HepG2 (cell line): ENCODE results near the gene ASL. TPM values are rescaled to one million over a fixed set of nuclear protein-coding genes. Genes with fewer than 3 reads are reported as not detected.

ENCODE experiments used
- KLF12 ChIP-seq: sonication (generic); formaldehyde crosslinking; IDR thresholded peaks from 2 replicates; pipeline ENCODE4 v1.4.0; 2020; ENCODE audit warnings: missing genetic modification reagents, borderline replicate concordance
- MIXL1 ChIP-seq: IDR thresholded peaks from 2 replicates; pipeline ENCODE4 v1.6.1; 2016
- TCF12 ChIP-seq, 2 experiments: fragments of 450-650 bp in 1 of 2; sonication (generic) in 1 of 2; formaldehyde crosslinking in 1 of 2; IDR thresholded peaks; 2 replicates each; pipeline versions ENCODE4 v1.6.1 to v1.8.0; 2017 to 2022; ENCODE audit warnings: antibody characterized with exemption in 1 of 2, mild to moderate bottlenecking in 1 of 2, missing genetic modification reagents in 1 of 2, moderate library complexity in 1 of 2
- ZKSCAN8 ChIP-seq: IDR thresholded peaks from 2 replicates; pipeline ENCODE4 v1.6.1; 2016; ENCODE audit warnings: borderline replicate concordance, missing genetic modification reagents, missing compliant biosample characterization
- ZNF720 ChIP-seq: sonication (generic); formaldehyde crosslinking; IDR thresholded peaks from 2 replicates; pipeline ENCODE4 v1.4.0; 2020; ENCODE audit warnings: missing genetic modification reagents
- ZNF749 ChIP-seq: sonication (generic); formaldehyde crosslinking; IDR thresholded peaks from 2 replicates; pipeline ENCODE4 v1.8.0; 2022; ENCODE audit warnings: mild to moderate bottlenecking, missing genetic modification reagents, moderate library complexity, borderline replicate concordance
- polyA plus RNA-seq, 8 experiments: library from polyadenylated mRNA; depleted of rRNA in 3 of 8; stranded (reverse) in 7 of 8; unstranded in 1 of 8; fragments of >200 nt; fragmentation: Illumina TruSeq in 4 of 8; extraction: Trizol in 4 of 8; gene quantifications; 2 replicates each; pipeline versions ENCODE4 v1.2.1 to v1.2.3, GENCODE V29; 2011 to 2016; ENCODE audit warnings: low read depth in 4 of 8, missing spikeins in 1 of 8, mixed read lengths in 1 of 8; ENCODE audit not compliant: insufficient read depth in 1 of 8
- total RNA-seq, 5 experiments: library from RNA; depleted of rRNA; stranded (reverse); fragments of >200 nt; fragmentation: Illumina TruSeq; extraction: Trizol; gene quantifications; 2 replicates each; pipeline ENCODE4 v1.2.3, GENCODE V29; 2016; ENCODE audit warnings: low read depth in 1 of 5
- TF ChIP-seq, protein P1 (sequence below), 2 experiments: fragments of 450-650 bp in 1 of 2; sonication (generic) in 1 of 2; formaldehyde crosslinking in 1 of 2; IDR thresholded peaks; 2 replicates each; pipeline versions ENCODE4 v1.6.1 to v1.8.0; 2016 to 2022; ENCODE audit warnings: antibody characterized with exemption in 1 of 2, mild to moderate bottlenecking in 1 of 2, missing genetic modification reagents in 1 of 2
- TF ChIP-seq, protein P2 (sequence below): sonication (generic); formaldehyde crosslinking; IDR thresholded peaks from 2 replicates; pipeline ENCODE4 v1.5.0; 2020; ENCODE audit warnings: missing genetic modification reagents, mild to moderate bottlenecking, borderline replicate concordance
- TF ChIP-seq, protein P3 (sequence below): sonication (generic); formaldehyde crosslinking; IDR thresholded peaks from 2 replicates; pipeline ENCODE4 v1.5.0; 2020; ENCODE audit warnings: missing genetic modification reagents
- TF ChIP-seq, protein P4 (sequence below): sonication (generic); formaldehyde crosslinking; IDR thresholded peaks from 2 replicates; pipeline ENCODE4 v1.4.0; 2020; ENCODE audit warnings: missing genetic modification reagents
- TF ChIP-seq, protein P5 (sequence below): sonication (generic); formaldehyde crosslinking; IDR thresholded peaks from 2 replicates; pipeline ENCODE4 v1.5.1; 2020; ENCODE audit warnings: missing genetic modification reagents, mild to moderate bottlenecking, borderline replicate concordance

ASL gene
- total and polyA plus RNA-seq, 2 of the 13 experiments (the other 11 are each of a cell fraction or from before 2014, with no cell fraction given), result 71.4 to 96.5 TPM

DNA sequence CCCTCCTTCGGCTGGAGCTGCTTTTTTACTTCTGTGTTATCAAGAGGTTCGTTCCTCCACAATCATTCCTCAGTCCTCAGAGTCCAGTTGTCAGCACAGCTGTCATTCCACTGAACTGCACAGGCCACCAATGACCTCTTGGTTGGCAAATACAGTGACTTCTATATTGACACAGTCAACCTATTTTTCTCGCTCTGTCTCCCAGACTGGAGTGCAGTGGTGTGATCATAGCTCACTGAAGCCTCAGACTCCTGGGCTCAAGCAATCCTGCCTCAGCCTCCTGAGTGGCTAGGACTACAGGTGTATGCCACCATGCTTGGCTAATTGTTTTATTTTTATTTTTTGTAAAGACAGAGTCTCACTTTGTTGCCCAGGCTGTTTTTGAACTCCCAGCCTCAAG is 66.7 kb downstream of the ASL start (continued):
- TF ChIP-seq, protein P1, sequence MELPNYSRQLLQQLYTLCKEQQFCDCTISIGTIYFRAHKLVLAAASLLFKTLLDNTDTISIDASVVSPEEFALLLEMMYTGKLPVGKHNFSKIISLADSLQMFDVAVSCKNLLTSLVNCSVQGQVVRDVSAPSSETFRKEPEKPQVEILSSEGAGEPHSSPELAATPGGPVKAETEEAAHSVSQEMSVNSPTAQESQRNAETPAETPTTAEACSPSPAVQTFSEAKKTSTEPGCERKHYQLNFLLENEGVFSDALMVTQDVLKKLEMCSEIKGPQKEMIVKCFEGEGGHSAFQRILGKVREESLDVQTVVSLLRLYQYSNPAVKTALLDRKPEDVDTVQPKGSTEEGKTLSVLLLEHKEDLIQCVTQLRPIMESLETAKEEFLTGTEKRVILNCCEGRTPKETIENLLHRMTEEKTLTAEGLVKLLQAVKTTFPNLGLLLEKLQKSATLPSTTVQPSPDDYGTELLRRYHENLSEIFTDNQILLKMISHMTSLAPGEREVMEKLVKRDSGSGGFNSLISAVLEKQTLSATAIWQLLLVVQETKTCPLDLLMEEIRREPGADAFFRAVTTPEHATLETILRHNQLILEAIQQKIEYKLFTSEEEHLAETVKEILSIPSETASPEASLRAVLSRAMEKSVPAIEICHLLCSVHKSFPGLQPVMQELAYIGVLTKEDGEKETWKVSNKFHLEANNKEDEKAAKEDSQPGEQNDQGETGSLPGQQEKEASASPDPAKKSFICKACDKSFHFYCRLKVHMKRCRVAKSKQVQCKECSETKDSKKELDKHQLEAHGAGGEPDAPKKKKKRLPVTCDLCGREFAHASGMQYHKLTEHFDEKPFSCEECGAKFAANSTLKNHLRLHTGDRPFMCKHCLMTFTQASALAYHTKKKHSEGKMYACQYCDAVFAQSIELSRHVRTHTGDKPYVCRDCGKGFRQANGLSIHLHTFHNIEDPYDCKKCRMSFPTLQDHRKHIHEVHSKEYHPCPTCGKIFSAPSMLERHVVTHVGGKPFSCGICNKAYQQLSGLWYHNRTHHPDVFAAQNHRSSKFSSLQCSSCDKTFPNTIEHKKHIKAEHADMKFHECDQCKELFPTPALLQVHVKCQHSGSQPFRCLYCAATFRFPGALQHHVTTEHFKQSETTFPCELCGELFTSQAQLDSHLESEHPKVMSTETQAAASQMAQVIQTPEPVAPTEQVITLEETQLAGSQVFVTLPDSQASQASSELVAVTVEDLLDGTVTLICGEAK (IDR thresholded peaks at IDR 0.05), result no peak
- TF ChIP-seq, protein P1 (CRISPR knock-in tag; IDR thresholded peaks at IDR 0.05), result no peak
- TF ChIP-seq KLF12 (CRISPR knock-in tag), result no peak
- TF ChIP-seq TCF12 (IDR thresholded peaks at IDR 0.05), result no peak
- TF ChIP-seq TCF12 (CRISPR knock-in tag; IDR thresholded peaks at IDR 0.05), result no peak
- TF ChIP-seq, protein P2, sequence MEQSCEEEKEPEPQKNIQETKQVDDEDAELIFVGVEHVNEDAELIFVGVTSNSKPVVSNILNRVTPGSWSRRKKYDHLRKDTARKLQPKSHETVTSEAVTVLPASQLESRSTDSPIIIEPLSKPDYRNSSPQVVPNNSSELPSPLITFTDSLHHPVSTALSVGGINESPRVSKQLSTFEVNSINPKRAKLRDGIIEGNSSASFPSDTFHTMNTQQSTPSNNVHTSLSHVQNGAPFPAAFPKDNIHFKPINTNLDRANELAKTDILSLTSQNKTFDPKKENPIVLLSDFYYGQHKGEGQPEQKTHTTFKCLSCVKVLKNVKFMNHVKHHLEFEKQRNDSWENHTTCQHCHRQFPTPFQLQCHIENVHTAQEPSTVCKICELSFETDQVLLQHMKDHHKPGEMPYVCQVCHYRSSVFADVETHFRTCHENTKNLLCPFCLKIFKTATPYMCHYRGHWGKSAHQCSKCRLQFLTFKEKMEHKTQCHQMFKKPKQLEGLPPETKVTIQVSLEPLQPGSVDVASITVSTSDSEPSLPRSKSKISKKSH (CRISPR knock-in tag), result no peak
- TF ChIP-seq, protein P3, sequence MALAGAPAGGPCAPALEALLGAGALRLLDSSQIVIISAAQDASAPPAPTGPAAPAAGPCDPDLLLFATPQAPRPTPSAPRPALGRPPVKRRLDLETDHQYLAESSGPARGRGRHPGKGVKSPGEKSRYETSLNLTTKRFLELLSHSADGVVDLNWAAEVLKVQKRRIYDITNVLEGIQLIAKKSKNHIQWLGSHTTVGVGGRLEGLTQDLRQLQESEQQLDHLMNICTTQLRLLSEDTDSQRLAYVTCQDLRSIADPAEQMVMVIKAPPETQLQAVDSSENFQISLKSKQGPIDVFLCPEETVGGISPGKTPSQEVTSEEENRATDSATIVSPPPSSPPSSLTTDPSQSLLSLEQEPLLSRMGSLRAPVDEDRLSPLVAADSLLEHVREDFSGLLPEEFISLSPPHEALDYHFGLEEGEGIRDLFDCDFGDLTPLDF, result no peak
- TF ChIP-seq, protein P4, sequence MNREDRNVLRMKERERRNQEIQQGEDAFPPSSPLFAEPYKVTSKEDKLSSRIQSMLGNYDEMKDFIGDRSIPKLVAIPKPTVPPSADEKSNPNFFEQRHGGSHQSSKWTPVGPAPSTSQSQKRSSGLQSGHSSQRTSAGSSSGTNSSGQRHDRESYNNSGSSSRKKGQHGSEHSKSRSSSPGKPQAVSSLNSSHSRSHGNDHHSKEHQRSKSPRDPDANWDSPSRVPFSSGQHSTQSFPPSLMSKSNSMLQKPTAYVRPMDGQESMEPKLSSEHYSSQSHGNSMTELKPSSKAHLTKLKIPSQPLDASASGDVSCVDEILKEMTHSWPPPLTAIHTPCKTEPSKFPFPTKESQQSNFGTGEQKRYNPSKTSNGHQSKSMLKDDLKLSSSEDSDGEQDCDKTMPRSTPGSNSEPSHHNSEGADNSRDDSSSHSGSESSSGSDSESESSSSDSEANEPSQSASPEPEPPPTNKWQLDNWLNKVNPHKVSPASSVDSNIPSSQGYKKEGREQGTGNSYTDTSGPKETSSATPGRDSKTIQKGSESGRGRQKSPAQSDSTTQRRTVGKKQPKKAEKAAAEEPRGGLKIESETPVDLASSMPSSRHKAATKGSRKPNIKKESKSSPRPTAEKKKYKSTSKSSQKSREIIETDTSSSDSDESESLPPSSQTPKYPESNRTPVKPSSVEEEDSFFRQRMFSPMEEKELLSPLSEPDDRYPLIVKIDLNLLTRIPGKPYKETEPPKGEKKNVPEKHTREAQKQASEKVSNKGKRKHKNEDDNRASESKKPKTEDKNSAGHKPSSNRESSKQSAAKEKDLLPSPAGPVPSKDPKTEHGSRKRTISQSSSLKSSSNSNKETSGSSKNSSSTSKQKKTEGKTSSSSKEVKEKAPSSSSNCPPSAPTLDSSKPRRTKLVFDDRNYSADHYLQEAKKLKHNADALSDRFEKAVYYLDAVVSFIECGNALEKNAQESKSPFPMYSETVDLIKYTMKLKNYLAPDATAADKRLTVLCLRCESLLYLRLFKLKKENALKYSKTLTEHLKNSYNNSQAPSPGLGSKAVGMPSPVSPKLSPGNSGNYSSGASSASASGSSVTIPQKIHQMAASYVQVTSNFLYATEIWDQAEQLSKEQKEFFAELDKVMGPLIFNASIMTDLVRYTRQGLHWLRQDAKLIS (CRISPR knock-in tag), result no peak
- TF ChIP-seq, protein P5, sequence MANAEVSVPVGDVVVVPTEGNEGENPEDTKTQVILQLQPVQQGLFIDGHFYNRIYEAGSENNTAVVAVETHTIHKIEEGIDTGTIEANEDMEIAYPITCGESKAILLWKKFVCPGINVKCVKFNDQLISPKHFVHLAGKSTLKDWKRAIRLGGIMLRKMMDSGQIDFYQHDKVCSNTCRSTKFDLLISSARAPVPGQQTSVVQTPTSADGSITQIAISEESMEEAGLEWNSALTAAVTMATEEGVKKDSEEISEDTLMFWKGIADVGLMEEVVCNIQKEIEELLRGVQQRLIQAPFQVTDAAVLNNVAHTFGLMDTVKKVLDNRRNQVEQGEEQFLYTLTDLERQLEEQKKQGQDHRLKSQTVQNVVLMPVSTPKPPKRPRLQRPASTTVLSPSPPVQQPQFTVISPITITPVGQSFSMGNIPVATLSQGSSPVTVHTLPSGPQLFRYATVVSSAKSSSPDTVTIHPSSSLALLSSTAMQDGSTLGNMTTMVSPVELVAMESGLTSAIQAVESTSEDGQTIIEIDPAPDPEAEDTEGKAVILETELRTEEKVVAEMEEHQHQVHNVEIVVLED (CRISPR knock-in tag), result no peak
- no peak for TF ChIP-seq MIXL1 (CRISPR knock-in tag)
- TF ChIP-seq ZNF720 (CRISPR knock-in tag), result no peak
- TF ChIP-seq ZKSCAN8 (CRISPR knock-in tag), result no peak
- no peak for TF ChIP-seq ZNF749
